HG02623 (cell line): ENCODE data around the gene EML1.

Experiments used
- ATAC-seq: cut with Tn5 transposase; IDR thresholded peaks from one replicate; pipeline ENCODE4 v1.9.1; 2021; ENCODE audit warnings: moderate library complexity; ENCODE audit not compliant: unreplicated experiment

The EML1 gene

DNA sequence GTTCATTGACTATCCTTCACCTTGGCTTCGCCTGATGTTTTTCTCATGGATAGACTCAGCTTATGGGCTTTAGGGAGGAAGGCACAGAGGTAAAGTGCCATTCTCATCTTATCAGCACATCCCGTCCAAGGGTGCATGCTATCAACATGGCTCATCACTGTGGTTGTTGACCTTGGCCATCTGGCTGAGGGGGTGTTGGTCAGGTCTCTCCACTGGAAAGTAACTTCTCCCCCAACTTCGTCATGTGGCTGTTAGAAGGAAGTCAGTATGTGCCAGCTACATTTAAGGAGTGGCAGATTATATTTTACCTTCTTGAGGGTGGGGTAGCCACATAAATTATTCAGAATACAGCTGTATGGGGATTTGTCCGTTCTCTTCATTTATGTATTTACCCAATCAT lies 68.9 kb downstream of the EML1 start:
- ATAC-seq = no peak

DNA sequence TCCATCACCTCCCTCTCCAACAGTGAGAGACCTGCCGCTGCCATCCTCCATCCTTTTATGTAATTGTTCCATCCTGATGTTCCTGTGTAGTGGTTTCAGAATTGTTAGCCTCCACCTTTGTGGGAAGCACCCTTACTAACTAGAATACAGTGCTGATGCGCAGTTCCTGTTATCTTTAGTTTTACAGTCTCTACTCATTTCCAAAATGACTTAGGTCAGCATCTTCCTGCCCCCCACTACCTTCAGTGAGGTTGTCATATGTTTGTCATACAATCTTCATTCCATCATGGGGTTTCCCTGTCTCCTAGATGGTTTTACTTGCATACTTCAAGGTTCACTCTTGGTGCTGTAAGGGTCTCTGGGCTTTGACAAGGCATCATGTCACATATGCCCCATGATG lies 69.8 kb downstream of the EML1 start:
- no peak for ATAC-seq

DNA sequence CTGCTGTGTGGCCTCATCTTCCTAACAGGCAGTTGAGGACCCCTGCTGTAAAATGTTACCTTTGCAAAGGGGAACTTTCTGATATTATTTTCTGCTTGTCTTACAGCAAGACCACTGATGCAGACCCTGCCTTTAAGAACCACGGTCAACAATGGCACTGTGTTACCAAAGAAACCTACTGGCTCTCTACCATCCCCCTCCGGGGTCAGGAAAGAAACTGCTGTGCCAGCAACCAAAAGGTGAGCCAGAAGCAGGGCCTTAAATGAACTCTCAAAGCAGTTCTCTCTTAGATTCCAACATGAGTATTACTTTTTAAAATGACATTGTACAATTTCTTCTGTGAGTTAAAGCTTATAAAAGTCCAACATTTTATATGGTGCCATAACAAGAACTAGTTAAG lies 72.2 kb downstream of the EML1 start:
- ATAC-seq = no peak

DNA sequence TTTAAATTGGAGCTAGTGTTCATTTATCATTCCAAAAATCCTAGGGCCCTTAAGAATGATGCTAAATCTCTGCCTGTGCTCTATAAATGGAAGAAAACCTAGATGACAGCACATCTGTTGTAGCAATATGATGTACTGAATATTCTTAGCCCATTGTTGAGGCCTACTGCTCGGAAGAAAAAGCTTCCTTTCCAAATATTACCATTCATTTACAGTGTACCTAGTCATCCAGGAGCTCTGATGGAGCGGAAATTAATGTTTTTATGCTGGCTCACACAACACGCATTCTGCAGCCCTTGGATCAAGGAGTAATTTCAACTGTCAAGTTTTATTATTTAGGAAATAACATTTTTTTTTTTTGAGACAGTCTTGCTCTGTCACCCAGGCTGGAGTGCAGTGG lies 77.4 kb downstream of the EML1 start:
- no peak for ATAC-seq

DNA sequence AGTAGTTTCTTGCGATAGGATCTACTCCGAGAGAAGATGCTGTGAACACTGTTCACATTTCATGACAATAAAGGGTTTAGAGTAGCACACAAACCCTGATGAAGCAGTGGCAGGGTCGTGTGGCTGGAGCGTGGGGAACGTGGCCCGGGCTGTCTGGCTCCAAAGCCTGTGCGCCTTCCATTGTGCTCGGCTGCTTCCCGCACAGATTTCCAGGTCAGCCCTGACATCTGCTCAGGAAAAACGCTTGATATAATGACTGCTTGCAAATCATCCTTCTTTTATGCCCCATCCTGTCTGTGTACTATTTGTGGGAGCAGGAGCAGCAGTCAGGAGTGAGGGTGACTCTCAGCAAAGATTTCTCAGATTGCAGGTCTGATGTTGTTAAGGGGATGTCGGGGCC lies 78.6 kb downstream of the EML1 start:
- ATAC-seq = no peak

DNA sequence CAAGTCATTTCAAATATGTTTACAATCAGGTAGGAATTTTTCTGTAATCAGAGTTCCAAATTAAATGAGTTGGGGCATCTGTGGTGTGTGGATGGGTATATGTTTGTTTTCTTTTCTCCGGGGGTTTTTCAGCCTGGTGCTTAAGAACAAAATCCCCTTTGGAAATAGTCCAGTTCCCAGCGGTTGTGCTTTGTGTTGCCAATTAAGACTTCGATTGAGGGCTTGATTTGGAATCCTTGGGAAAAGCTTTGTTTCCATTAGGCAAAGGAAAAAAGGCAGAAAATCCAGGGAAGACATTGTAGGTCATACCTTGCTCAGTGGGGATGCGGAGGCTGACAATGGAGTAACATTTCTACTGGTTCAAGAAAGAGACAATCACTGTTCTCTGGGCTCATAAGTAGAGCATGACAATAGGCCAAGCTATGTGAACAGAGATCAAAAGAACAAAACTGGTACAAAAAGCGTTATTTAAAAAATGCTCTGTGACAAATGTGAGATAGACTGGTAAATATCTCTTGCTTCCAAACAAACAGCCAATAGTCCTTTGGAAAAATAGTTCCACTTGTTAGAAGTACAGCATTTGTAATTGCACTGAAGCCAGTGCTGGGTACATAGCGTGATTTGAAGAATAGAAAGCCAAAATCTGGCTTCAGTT lies 79.7 kb downstream of the EML1 start:
- no peak for ATAC-seq

DNA sequence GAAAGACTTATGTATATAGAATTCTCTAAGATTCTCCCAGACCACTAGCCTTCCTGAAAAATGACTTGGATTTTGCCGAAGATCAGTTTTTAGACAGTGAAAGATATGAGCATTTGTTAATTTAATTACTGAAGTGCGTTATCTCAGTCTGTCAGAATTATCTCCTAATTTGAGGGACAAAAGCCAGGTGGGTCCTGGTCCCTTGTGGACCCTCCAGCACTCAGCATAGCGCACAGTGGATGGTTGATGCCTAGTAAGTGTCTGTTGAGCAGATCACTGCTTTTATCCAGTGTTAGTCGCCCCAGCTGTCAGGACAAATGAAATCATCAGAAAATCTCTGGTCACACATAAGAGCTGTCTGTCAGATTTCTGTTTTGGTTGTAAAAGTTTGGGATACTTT lies 80.4 kb downstream of the EML1 start:
- ATAC-seq = no peak

DNA sequence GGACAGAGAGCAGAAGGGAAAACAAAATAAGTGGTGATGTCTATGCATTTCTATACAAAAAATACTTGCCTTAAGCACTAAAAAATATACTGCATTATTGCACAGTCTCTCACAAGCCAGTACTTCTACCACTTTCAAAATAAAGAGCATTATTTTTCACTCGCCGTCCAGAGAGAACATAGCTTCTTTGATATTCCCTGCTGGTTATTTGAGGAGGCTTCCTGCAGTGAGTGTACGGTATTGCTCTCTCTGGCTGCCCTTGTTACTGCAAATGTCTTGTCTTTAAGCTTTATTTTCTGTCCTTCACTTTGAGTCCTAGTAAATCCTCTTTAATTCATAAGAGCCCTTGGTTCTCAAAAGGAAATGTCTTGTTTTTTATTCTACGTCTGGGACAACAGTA lies 81.1 kb downstream of the EML1 start:
- ATAC-seq = no peak

DNA sequence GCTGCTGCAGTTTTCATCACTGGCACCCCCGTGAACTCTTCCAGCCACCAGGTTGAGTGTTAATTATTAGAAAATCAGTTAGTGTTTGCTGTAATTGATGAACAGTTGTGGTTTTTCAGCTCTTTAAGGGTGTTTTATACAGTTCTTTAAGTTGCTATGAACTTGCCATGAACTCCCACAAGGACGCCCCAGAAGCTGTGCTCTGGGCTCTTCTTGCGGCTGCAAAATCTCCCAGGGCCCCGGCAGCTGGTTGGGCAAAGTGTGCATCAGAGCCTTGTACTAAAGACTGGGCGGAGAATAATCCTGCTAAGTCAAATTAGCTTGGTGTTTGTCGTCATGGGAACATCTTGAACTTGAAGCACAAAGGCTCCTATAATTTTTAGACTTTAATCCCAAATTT lies 82.2 kb downstream of the EML1 start:
- no peak for ATAC-seq

DNA sequence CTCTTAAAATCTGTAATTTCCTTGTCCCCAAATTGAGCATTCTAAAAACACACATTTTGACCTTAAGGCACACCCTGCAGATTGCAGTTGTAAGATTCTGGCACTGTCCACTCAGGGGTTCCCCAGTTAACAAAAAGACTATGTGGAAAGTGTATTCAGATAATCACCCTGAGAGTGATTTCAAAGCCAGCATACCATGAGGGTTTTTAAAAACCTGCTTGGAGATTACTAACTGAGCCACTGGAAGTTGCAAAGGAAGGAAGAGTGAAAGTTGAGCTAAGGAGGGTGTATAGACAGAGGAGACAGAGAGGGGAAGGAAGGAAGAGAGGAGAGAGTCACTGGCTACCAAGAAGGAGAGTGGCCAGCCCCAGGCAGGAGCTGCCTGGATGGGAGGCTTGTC lies 82.6 kb downstream of the EML1 start:
- no peak for ATAC-seq

DNA sequence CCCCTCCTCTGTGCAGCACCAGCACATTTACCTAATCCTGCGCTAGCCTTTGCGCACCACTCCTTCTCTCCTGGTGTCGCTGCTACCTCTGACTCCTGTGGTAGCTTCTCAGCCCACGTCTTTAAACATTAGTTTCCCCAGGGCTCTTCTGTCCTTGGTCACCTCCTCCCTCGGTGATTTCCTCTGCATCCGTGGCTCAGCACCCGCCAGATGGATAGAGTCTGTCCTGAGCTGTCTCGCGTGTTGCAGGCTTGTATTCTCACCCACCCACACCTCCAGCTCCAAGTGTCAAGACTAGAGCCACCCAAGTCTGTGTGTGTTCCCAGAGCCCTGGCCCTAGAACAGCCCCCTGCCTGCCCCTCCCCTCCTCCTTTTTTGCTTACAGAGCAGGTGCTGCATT lies 83.2 kb downstream of the EML1 start:
- ATAC-seq = no peak

DNA sequence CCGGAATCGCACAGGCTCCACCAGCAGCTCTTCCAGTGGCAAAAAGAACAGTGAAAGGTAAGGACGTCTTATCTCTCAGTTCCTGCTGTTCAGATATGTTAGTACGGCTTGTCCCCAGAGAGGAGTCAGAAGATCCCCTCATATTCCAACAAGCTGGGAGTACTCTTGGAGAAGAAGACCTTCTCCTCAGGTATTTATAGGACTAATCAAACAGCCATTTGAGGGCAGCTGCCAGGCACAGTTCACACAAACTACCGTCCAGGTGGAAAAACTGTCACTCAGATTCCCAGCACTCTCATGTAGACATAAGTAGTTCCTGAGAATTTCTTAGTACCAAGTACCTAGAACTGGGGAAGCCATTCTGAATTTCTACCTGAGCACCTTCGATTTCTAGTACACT lies 85.3 kb downstream of the EML1 start:
- ATAC-seq = no peak

DNA sequence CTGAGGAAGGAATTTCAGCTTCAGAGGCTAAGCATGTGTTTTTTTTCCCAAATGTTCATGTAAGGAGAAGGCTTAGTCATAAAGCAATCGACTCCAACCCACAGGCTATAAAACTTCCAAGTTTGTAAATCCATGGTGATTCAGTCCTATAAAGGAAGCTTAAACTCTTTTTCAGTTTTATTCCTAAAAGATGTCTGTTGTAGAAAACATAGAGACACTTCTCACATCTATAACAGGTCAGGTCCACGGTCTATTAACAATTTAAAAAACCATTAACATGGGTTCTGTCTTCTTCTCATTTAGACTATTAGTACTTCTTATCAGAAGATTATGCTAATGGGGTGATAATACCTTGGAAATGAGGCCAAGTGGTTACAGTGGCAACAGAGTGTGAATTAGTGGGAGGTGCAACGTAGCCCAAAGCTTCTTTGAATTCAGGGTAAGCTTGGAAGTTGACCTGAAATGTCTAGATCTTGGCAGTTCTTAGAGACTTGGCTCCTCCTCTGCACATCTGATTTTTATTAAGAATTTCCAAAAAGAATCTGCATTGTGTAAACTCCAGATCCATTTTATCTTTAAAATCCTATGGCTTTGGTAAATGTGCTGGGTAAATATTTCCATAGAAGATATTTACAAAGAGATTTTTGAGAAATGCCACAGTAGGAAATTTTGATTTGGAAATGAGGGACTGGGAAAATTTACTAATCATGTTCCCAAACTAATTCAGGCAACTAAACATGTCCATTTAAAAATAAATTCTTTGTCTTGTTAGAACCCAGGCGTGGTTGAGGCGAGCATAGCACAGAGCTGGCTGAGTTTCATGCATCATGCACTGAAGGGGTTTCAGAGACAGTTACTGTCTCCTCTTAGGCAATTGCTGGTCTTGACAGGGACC lies 86.4 kb downstream of the EML1 start:
- no peak for ATAC-seq

DNA sequence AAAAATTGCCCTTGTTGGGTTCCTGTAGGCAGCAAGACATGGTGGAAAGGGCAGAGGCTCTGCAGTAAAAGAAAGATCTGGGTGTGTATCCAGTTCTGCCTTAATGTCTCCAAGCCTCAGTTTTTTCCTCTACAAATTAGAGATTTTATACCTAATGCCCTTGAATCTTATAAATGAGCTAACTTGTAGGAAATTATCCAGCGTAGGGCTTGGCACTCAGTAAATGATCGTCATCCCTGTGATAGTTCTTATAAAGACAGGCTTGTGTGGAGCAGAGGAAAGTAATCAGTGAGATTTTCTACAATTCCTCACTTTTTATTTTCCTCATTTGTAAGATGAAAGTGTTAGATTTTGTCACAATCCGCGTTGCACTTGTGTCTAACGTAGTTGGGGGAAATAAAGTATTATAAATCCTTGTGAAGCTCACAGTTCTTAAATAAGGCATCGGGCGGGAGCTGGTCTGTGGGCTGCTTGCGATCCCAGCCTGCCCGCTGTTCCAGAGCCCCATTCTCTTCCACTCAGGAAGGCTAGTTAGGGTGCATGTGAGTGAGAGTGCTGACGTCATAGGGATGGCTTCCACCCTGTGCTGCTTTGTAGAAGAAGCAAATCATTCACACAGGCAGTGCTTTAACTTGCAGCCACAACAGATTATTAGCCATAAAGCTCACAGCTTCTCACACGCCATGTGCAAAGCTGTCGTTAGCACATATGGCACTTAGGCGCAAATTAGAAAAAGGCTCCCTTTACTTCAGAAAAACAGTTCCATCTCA lies 87.6 kb downstream of the EML1 start:
- ATAC-seq = no peak

DNA sequence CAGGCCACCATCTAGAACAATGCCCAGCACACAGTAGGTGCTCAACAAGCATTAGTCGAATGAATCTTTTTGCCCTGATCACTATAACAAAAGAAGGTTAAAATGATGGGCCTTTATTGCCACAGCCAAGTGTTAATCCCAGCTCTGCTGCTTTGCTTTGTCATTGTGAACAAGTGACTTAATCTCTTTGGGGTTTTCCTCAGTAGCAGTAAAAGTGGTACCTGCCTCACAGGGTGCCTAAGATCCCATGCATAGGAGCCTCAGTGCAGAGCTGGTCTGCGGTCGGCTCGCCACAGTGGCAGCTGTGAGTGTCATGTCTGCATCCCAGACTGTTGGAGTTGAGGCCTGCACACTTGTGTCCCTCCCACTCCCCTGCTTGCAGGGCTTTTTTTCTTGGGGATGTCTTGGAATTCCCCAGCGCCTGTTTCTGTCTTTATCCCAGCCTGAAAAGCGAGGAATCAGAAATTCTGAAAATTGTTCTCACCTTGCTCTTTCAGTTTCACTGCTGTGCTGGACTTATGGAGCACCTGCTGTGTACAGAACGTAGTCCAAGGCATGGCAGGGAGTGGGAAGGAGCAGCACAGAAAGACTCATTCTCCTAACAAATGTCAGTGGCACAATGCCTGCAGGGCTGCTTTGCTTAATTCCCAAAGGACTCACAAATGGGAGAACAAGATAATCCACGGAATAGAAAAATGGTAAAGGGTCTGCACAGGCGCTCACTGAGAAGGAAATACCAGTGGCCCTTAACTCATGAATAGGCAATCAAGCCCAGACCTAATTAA lies 90.8 kb downstream of the EML1 start:
- no peak for ATAC-seq

DNA sequence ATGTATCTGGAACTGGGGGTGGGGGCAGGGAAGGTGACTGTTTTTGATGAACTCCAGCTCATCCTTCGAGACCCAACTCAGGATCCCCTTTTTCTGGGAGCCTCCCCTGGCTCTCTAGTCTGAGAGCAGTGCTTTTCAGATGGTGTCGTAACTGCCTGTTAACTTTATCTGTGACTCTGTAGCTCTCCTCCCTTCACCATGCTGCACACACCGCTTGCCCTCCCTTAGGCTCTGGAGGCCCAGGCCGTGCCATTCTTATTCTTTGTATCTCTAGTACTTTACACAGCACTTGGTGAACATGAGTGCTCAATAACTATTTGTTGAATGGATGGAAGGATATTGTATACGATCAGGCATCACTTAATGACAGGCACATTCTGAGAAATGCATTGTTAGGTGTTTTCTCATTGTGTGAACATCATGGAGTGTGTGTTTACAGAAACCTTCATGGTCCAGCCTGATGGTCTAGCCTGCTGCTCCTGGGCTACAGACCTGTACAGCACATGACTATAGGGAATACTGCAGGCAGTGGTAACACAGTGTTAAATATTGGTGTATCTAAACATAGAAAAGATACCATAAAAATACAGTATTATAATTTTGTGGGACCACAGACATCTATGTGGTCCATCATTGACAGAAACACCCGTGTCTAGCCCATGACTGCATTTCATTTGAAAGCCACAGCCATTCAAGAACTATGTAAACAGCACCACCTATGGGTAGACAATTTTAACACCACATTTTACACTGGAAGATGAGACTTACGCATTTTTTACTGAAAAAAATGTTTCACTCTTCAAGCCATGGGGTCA lies 91.8 kb downstream of the EML1 start:
- ATAC-seq = peak; percentile 55

DNA sequence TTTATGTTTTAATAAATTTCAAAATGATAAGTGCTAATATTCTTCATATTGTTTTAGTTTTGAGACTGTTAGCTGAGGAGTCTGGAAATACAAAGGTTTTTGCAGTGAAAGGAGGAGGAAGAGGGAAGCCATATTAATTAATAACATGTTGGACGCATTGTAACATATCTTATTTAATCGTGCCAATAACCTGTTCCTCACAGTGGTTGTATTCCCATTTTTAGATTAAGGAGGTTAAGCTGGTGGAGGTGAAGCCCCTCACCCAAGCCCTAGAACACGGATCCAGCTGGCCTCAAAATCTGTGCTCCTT lies 92.4 kb downstream of the EML1 start:
- ATAC-seq = no peak

DNA sequence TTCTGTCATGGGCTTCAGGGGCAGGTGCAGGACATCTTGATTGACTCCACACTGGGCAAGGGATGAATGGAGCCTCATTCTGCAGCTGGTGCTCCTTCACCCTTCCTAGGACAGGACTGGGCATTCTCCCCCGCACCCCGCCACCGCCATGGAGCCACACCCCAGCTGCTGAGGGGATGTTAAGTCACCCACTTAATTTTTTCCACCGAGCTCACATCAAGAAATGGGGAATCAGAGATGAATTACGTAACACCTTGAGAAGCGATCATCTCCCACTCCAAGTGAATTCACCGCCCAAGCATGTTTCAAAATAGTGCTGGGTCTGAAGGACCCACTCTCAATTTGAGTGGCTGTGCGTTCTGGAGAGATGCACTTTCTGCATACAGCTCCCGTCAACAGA lies 94.2 kb downstream of the EML1 start:
- no peak for ATAC-seq

DNA sequence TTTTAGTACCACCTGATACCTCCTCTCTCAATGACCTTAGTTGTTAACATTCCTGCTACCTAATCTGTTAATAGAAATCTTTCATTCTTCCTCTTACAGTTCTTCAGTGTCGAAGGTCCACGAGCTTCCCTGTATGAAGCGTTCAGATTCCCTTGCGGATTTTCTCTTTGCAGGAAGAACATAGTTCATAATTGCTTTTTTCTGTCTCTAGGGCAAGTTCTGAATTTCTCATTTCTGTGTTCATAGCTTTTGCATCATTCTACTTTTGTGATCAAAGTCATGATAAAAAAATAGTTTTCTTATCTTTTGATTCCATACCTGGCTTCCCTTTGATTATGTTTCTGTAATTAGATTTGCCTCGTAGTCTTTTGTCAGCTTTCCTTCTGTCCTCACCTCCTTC lies 94.9 kb downstream of the EML1 start:
- ATAC-seq = no peak

DNA sequence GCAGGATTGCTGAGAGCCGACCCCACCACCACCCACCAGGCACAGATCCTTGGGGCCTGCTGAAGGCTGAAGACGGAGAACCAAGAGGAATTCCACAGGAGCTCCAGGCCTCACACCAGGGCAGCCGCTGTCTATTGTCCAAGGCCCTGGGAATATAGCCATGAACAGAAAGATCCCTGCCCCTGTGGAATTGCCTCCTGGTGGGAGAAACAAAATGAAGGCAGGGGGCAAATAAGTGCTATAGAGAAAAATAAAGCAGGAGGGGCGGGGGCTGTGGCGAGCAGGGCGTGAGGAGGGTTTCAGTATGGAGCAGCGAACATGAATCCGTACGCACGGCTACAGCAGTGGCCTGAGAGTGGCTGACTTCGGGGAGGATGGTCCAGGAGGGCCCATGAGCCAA lies 96.1 kb downstream of the EML1 start:
- no peak for ATAC-seq
